GM18517 (cell line): ENCODE results near the gene ACOT7.

Experiments
- ATAC-seq: cut with Tn5 transposase; IDR thresholded peaks from one replicate; pipeline ENCODE4 v1.9.1; 2021; ENCODE audit warnings: mild to moderate bottlenecking, moderate library complexity; ENCODE audit not compliant: unreplicated experiment

Gene ACOT7

DNA sequence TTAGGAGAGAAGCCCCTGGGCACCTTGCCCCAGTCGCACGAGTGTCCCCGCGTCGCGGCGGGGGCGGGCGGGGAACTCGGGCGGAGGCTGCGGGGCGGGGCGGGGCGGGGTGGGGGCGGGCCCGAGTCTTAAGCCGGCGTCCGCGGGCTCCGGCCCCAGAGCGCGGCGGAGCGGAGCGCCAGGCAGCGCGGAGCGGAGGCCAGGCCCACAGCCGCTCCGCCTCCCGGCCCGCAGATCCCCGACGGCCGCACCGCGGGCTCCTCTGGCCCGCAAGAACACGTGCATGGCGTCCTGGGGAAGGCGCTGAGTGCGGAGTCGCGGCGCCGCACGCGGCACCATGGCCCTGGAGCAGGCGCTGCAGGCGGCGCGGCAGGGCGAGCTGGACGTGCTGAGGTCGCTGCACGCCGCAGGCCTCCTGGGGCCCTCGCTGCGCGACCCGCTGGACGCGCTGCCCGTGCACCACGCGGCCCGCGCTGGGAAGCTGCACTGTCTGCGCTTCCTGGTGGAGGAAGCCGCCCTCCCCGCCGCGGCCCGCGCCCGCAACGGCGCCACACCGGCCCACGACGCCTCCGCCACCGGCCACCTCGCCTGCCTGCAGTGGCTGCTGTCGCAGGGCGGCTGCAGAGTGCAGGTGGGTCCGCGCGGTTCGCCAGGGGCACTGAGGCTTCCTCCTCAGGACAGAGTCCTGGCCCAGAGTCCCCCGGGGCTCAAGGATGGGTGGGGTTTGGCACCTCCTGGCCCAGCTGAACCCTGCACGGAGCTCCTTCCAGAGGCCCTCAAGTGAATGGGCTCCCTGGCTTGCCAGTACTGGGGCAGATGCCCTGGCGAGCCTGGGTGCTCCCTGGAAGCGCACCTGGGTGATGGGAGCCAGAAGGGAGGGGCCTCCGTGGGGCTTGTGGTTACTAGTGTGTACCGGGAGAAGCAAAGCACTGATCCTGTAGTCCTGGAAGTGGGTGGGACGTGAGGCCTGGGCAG is 31.3 kb upstream of the ACOT7 start, which contains the start of gene ESPN:
TSS of gene ESPN (plus strand) at position 158 of the 975 bp plus-strand sequence. CDS start at position 338, 180 bp downstream.
- ATAC-seq = no peak

DNA sequence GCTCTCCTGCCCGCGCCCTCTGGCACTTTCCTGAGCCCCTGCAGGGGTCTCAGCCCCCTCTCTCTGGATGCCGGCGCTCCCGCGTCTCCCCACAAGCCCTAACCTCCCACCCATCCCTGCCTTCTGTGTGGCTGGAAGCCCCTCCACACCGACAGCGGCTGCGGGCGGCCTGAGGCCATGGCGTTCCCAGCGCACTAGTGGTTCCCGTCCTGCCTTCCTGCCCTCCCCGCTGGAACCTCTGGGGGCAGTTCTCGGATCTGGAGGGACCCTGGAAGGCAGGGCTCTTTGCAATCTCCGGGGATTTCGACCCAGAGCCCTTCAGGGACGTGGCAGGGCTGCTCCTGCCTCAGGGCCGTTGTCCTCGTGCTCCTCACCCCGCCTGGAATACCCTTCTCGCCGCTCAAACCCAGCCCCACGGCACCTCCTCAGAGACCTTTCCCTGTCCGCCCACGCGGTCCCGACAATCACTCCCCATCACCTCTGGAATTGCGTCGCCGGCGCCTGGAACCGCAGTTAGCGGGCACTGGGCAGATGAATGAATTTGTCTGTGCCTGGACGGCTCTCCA is 30.5 kb upstream of the ACOT7 start:
- ATAC-seq = no peak

DNA sequence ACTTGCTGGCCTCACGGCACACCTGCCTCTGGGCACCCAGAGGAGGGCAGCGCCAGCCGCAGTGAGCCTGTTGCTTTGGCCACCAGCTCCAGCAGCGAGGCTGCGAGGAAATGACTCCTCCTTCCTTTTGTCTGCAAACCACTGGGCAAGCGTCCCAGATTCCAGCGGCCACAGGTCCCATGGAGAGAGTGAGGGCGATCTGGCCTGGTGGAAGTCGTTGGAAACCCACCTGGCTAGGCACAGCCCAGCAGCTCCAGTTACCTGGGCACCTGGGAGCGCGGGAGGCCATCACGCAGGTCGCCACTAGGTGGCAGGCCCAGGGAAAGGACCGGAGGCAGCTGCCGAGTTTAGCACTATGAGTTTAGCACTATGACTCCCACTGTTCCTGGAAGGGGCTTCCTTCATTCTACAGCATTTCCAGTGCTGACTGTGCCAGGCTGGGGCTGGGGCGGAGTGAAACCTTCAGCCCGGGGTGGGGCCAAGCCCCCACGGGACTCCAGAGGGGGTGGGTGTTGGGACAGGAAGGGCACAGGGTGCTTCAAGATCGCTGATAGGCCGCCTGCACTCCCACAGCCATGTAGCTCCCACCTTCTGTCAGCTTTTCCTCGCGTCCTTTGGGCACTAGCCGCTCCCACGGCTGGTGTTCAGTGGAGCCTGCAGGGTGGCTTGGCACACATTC is 29.9 kb upstream of the ACOT7 start:
- ATAC-seq = no peak

GRCh38 chr1:6421266-6421665 is 27.7 kb upstream of the ACOT7 start:
- no peak for ATAC-seq

DNA sequence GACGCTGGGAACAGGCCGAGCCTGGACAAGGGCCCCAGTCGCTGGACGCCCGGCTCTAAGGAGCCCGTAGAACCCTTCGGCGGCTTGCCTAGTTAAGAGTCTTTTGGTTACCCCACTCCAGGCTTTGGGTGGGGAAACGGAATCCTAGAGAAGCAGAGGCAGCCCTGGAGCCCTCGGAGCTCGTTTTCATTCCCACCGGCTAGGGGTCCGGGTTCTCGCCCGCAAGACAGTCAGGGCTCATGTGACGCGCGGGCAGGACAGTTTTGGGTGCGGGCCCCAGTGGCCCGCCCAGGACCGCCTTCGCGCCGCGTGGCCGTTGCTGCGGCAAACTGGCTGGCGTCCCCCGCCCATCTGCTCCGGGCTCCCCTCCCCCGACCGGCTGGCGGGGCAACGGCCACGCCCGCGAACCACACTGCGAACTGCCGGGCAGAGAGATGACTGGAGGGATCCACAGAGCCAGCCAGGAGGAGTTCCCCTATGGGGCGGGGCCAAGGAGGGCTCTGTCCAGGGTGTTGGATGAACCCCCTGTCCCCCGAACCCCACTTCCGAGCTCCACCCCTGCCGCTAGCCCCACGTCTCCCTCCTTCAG is 27.0 kb upstream of the ACOT7 start:
- ATAC-seq = no peak

DNA sequence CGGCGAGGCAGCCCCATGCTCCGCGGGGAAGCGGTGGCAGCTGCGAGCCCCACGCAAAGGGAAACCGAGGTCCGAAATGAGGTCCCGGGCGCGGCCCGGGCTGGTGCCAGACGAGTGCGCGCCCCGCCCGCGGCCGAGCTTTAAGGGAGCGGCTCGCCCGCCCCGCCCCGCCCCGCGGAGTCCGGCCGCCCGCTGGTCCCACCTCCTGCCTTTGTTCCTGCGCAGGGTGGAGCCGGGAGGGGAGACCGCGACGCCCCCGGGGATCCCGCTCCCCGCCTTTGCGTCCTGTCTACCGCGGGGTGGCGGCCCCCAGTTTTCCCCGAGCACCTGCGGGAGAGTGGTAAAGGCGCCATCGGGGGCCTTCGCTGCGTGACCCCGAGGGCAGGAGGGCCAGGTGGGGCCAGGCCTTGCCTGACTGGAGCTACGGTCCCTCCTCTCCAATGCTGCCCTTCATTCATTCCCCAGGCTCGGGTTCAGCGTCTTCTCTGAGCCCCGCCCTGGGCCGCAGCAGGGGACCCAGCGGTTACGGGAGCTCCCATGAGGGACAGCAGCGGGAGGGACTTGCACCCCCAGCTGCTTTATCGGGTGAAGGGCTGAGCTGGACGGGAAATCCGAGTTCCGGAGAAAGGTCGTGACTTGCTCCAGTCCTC is 26.4 kb upstream of the ACOT7 start, which contains the start of gene HES2:
TSS of gene HES2 (minus strand) at position 116 of the 650 bp plus-strand sequence. CDS start at position 17, 99 bp downstream.
- no peak for ATAC-seq

GRCh38 chr1:6419397-6419803 is 25.8 kb upstream of the ACOT7 start:
- ATAC-seq = no peak

DNA sequence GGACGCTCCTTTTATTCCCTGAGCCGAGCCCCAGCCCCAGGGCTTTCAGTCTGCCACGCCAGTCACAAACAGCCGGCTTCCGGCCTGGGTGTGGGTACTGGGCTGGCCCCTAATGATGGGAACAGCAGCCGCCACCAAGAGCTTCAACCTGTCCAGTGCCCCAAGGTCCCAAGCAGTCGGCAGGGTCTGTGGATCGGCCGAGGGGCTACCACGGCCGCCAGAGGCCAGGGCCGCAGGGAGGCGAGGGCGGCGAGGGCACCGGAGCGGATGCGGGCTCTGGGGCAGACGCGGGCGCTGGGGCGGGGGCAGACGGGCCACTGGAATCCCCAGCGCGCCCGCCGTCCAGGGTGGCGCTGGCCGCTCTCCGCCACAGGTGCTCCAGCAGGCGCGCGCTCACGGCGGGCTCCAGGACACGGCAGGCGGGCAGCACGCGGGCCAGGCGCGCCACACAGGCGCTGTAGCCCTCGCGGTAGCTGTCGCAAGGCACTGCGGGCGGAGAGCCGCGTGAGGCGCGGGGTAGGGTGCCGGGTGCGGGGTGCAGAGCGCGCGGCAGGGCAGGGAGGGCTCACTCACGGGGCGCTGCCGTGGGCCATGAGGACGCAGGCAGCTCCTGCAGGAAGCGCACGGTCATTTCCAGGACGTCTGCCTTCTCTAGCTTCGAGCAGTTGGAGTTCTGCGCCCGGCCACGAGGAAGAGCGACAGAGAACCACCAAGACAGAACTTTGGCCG is 25.3 kb upstream of the ACOT7 start:
- no peak for ATAC-seq

DNA sequence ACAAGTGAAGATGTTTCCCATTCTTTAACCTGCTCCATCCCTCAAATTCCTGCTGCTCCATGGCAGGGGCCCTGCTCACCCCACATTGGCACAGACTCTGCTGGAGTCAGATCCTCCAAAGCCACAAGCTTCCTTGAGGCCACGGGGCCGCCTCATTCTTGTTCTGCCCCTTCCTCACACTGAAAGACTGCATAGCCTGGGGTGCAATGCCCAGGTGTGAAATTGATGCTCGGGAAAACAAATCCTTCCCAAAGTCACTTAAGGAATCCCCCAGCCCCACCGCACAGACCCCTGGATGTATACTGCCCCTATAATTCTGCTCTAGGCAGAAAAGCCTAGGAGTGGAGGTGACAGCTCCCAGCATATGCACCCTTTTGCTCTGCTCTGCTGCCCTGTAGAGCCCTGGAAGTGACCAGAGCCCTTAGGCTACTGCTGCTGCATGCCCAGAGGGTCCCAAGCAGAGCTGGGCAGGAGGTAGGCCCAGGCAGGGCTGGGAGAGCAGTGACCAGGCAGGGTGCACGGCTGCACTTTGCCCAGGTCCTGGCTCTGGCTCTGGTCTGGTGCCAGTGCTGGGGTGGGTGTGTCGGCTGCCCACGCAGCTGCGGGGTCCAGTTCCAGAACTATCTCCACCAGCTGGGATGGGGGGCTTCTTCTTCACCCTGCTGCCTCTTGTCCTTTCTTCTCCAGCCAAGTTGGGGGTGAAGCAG is 24.5 kb upstream of the ACOT7 start:
- no peak for ATAC-seq

DNA sequence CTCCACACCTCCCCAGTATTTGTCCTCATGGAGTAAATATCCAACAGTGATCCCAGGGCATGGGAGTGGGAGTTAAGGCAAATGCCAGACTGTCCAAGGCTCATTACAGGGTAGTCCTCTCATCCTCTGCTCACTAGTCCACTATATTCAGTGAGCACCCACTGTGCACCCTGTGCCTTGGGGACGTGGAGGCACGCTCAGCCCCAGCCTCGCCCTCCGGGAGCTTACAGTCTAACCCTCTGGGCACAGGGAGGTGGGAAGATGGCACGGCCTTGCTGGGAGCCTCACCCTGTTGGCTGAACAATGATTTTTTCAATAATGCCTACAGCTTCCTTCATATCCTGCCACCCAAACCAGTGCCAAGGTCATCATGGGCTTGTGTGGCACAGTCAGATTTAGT is 23.3 kb upstream of the ACOT7 start:
- ATAC-seq = no peak

DNA sequence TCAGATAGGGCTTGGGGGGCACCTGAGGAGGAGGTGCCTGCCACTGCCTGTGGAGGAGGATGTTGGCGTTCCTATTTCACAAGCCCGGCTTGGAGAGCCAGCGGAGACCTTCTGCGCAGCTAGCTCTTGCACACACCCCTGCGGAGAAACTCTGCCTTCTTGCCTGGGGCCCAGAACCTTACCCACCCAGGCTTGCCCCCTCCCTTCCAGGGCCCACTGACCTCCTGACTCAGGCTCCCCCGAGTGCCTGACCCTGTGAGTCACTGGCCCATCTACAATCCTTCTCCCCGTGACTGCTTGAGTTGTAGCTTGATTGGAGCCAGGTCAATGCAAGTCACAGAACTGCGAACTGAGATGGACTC is 22.7 kb upstream of the ACOT7 start:
- ATAC-seq = no peak

GRCh38 chr1:6414881-6415626 is 21.5 kb upstream of the ACOT7 start:
- ATAC-seq = no peak

DNA sequence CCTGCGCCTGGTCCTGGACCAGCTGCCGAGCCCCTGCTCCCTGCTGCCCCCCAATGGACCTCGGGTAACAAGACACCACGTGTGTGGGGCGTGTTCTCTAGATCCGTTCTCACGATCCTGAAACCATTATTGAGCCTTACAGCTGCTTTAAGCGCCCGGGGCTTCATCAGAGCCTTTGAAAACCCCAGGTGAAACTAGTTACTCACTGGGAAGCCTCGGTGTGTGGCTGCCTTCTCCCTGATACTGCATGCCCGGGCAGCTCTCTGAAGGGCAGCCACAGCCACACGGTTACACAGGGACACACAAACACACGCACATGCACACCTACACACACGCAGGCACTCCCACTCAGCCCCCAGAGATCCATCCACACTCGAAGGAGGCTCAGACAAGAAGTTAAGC is 20.9 kb upstream of the ACOT7 start:
- ATAC-seq = peak; percentile 70

DNA sequence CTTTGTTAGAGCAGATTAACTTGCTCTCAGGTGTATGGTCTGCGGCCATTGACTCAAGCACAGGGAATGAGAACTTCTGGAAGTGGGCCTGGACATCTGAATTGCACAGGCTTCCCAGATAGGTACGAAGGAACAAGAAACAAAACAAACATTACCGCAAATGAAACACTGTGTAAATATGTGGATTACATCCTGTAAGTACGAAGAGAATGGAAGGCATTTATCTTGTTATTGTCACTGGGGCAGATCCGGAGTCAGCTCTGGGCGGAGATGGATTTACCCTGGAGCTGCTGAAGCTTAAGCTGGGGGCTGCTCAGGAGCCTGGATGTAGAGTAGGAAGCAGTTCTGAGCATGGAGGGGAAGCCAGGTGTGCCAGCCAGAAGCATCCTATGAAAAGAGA is 19.3 kb upstream of the ACOT7 start:
- ATAC-seq = no peak

DNA sequence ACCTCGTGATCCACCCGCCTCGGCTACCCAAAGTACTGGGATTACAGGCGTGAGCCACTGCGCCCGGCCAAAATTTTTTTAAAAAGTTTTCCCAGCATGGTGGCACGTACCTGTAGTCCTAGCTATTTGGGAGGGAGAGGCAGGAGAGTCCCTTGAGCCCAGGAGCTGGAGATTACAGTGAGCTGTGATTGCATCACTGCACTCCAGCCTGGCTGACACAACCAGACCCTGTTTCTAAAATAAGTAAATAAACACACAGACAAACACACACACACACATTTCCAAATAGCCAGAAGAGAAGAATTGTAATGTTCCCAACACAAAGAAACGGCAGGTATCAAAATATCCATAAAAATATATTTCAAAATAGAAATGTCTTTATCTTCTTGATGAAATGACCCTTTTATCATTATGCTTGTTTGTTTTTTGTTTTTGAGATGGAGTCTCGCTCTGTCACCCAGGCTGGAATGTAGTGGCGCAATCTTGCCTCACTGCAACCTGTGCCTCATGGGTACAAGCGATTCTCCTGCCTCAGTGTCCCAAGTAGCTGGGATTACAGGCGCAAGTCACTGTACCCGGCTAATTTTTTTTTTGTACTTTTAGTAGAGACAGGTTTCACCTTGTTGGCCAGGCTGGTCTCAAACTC is 16.8 kb upstream of the ACOT7 start:
- ATAC-seq = no peak

DNA sequence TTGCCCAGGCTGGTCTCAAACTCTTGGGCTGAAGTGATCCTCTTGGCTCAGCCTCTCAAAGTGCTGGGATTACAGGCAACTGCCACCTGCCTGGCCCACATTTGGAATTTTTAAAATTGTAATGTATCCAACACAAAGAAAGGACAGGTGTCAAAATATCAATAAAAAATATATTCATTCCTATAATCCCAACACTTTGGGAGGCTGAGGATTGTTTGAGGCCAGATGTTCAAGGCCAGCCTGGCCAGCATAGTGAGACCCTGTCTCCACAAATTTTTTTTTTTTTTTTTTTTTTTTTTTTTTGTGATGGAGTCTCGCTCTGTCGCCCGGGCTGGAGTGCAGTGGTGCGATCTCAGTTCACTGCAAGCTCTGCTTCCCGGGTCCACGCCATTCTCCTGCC is 16.2 kb upstream of the ACOT7 start:
- no peak for ATAC-seq

GRCh38 chr1:6409053-6409452 is 15.5 kb upstream of the ACOT7 start:
- no peak for ATAC-seq

DNA sequence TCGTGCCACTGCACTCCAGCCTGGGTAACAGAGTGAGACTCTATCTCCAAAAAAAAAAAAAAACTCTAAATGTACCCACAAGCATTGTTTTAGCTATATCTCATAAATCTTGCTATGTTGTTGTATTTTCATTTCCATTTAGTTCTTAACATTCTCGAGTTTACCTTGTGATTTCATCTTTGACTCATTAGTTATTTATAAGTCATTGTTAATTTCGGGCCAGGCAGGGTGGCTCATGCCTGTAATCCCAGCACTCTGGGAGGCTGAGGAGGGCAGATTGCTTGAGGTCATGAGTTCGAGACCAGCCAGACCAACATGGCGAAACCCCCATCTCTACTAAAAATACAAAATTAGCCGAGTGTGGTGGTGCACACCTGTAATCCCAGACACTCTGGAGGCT is 14.5 kb upstream of the ACOT7 start:
- no peak for ATAC-seq
